ENCODE measurements around the gene CDCP1. TPM values are rescaled to one million over a fixed set of nuclear protein-coding genes. Genes with fewer than 3 reads are reported as not detected.

Gene CDCP1
- total RNA-seq, 1 experiment from 2014 or later = 66.9 TPM

DNA sequence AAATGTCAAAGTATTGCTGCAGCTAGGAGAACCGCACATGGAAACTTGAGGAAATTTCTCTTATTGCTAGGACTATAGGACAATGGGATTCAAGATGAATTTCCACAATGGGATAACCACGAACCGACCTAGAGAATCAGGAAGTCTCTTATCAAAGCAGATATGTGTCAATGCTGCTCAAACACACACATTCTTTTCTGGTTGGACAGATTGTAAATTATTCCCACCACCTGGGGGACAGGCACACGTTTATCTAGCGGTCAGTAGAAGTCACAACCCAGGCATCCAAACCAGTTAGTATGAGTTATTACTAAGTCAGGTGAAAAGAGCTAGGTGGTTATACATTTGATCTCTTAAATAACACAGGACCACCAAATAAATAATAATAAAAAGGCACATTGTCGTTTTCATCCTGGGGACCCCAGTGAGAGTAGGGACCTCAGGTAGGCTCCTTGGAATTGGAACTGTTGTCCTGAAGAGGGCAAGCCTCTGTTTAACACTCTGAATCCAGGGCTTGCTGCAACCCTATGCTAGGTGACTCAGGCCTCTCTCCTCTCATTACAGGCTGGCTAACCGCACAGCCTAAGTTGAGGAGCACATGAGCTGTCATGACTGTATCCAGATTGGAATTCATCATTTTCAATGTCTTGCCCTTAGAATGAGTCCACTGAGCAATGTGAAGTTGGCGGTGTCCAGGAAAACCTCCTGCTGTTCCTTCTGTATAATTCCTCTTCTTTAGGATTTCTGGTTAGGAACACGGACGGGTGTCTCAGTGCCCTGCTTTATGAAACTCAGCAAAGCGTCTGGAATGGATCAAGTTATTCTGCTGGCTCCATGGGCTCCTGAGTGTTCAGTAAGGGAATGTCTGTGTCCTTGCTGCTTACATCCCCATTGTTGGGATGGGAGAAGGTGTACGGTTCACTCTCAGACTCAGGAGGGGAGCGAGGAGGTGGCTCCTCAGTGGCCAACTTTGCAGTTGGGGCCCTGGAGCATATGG is 61.1 kb downstream of the CDCP1 start:
- CTCF ChIA-PET = interaction anchor here (0.5 to 0.6 kb wide), 2 partner anchors 12 to 121 kb away, joined by 4 to 5 read pairs; no protein-coding TSS in a partner anchor
- TF ChIP-seq CTCF (IDR thresholded peaks at IDR 0.05; ENCODE audit: unreplicated experiment) = no peak
- no peaks in the 10 kb centered on the region for H3K27me3 Mint-ChIP-seq (ENCODE audit: unreplicated experiment)
- H3K27ac Mint-ChIP-seq (ENCODE audit: unreplicated experiment) = no peak overlapping the region
- BruUV-seq (replicated peaks) = TSS peak; percentile 19
- no peaks in the 10 kb centered on the region for H3K4me1 Mint-ChIP-seq (ENCODE audit: low read depth, unreplicated experiment)
- H3K9me3 Mint-ChIP-seq (ENCODE audit: low read depth, unreplicated experiment) = no peaks in the 10 kb centered on the region
- DNase-seq = no peak
- H3K4me3 Mint-ChIP-seq (ENCODE audit: low read depth, unreplicated experiment) = no peak overlapping the region
- H3K36me3 Mint-ChIP-seq (ENCODE audit: insufficient read depth, unreplicated experiment) = peaks cover 19% of the 10 kb centered on the region
- intact Hi-C loops (cut with micrococcal nuclease; ENCODE audit: unreplicated experiment) = no loop called here

DNA sequence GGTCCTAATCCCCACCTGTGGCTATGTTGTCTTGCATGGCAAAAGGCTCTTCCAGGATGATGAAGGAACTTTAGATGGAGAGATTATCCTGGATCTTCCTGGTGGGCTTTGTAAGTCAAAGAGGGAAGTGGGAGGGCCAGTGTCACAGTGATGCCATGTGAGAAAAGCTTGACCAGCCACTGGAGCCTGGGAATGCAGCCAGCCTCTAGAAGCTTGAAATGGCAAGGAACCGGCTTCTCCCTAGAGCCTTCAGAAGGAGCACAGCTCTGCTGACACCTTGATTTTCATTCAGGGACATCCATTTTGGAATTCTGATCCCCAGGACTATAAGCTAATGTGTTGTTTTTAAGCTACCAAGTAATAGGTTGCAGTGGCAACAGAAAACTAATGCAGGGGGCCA is 61.8 kb downstream of the CDCP1 start:
- H3K36me3 Mint-ChIP-seq (ENCODE audit: insufficient read depth, unreplicated experiment) = peaks cover 18% of the 10 kb centered on the region
- CTCF ChIA-PET = interaction anchor here (0.6 kb wide), 1 partner anchor 13 kb away, joined by 4 read pairs; no protein-coding TSS in a partner anchor

DNA sequence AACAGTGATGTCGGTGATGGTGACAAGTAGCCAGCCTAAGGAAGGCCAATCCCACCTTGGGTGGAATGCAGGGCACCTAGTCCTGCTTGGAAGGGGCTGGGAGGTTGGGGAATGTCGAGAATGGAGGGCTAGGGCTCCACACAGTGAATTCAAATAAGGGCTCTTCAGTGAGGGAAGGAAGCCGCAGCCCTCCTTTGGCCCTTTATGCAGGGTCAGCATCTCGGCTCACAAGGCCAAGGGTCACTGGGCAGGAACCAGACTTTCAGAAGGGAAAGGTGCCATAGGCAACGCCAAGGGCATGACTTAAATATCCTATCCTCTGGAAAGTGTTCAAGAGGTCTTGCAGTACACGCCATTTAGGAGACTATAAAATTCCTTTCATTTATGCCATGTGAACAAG is 63.2 kb downstream of the CDCP1 start:
- peaks cover 11% of the 10 kb centered on the region for H3K36me3 Mint-ChIP-seq (ENCODE audit: insufficient read depth, unreplicated experiment)
- no peak for TF ChIP-seq CTCF (IDR thresholded peaks at IDR 0.05; ENCODE audit: unreplicated experiment)
- BruUV-seq (replicated peaks) = no TSS peak
- no peak overlapping the region for H3K4me3 Mint-ChIP-seq (ENCODE audit: low read depth, unreplicated experiment)
- no peaks in the 10 kb centered on the region for H3K4me1 Mint-ChIP-seq (ENCODE audit: low read depth, unreplicated experiment)
- intact Hi-C loops (cut with micrococcal nuclease; ENCODE audit: unreplicated experiment) = no loop called here
- CTCF ChIA-PET = no interaction called here
- H3K9me3 Mint-ChIP-seq (ENCODE audit: low read depth, unreplicated experiment) = no peaks in the 10 kb centered on the region
- no peak overlapping the region for H3K27ac Mint-ChIP-seq (ENCODE audit: unreplicated experiment)
- DNase-seq = no peak
- H3K27me3 Mint-ChIP-seq (ENCODE audit: unreplicated experiment) = no peaks in the 10 kb centered on the region

More for the DNA sequence above, 61.8 kb downstream of the CDCP1 start:
- Mint-ChIP-seq H3K4me3 (ENCODE audit: low read depth, unreplicated experiment) (no peak overlapping the region), H3K27ac (ENCODE audit: unreplicated experiment) (no peak overlapping the region), H3K27me3 (ENCODE audit: unreplicated experiment) (no peaks in the 10 kb centered on the region), H3K4me1 (ENCODE audit: low read depth, unreplicated experiment) (no peaks in the 10 kb centered on the region), H3K9me3 (ENCODE audit: low read depth, unreplicated experiment) (no peaks in the 10 kb centered on the region)
- intact Hi-C loops (cut with micrococcal nuclease; ENCODE audit: unreplicated experiment) = no loop called here
- no TSS peak for BruUV-seq (replicated peaks)
- no peak for DNase-seq
- no peak for TF ChIP-seq CTCF (IDR thresholded peaks at IDR 0.05; ENCODE audit: unreplicated experiment)

DNA sequence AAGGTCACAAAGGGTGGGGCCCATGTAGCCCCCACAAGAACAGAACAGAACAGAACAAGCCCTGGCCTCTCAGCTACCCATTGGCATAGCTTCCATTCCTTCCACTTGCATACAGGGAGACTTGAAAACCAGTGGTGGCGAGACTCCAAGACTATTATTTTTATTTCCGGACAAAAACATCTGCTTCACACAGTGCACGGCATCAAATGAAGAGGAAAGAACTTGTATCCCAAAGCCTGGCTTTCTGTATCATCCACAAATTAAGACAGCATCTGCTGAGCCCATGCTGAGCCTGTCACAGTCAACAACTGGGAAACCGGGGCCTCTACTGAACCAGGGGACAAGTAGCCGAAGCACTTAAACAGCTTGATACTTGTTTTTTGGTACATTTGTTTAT is 64.0 kb downstream of the CDCP1 start:
- no TSS peak for BruUV-seq (replicated peaks)
- Mint-ChIP-seq H3K4me1 (ENCODE audit: low read depth, unreplicated experiment) (no peaks in the 10 kb centered on the region), H3K36me3 (ENCODE audit: insufficient read depth, unreplicated experiment) (peaks cover 3% of the 10 kb centered on the region), H3K9me3 (ENCODE audit: low read depth, unreplicated experiment) (no peaks in the 10 kb centered on the region), H3K4me3 (ENCODE audit: low read depth, unreplicated experiment) (no peak overlapping the region), H3K27ac (ENCODE audit: unreplicated experiment) (no peak overlapping the region), H3K27me3 (ENCODE audit: unreplicated experiment) (no peaks in the 10 kb centered on the region)
- intact Hi-C loops (cut with micrococcal nuclease; ENCODE audit: unreplicated experiment) = no loop called here
- CTCF ChIA-PET = no interaction called here
- DNase-seq = no peak
- TF ChIP-seq CTCF (IDR thresholded peaks at IDR 0.05; ENCODE audit: unreplicated experiment) = no peak

Measured in Calu3 (cell line).